HEK293 (cell line): ENCODE measurements around the gene EPO.
A peak's percentile ranks its signal among the peaks of the same experiment; 100 is the strongest.

Source experiments
- CTCF ChIA-PET: fragments of 350-600 bp; formaldehyde crosslinking; extraction: SDS; loops from one replicate; lab custom pipeline; 2021; ENCODE audit warnings: antibody characterized with exemption; lab: Yijun Ruan, JAX
- POLR2A ChIA-PET: fragments of 300-600 bp; formaldehyde crosslinking; extraction: SDS; loops from one replicate; lab custom pipeline; 2020; ENCODE audit warnings: antibody characterized with exemption, inconsistent platforms; lab: Yijun Ruan, JAX
- H3K27ac ChIP-seq: fragments of 200-500 bp; sonication (Bioruptor generic); 2 replicates; pipeline ENCODE4 v1.5.1; 2014; ENCODE audit warnings: low read depth, low read length, control low read depth, inconsistent platforms; ENCODE audit errors: extremely low read depth
- H3K36me3 ChIP-seq, 2 experiments: fragments of 200-500 bp in 1 of 2; sonication (Bioruptor generic) in 1 of 2; 1 replicate in 1 of 2; 2 replicates in 1 of 2; pipeline ENCODE4 v1.5.1; 2014 to 2017; ENCODE audit warnings: inconsistent platforms in 2 of 2, low read length in 2 of 2; ENCODE audit not compliant: control insufficient read depth in 2 of 2, insufficient read depth in 1 of 2
- H3K4me1 ChIP-seq: fragments of 200-500 bp; sonication (Bioruptor generic); 2 replicates; pipeline ENCODE4 v1.5.1; 2014; ENCODE audit warnings: mild to moderate bottlenecking, low read length, inconsistent platforms; ENCODE audit not compliant: control insufficient read depth, insufficient read depth
- H3K4me3 ChIP-seq: 2 replicates; pipeline ENCODE4 v1.5.1; 2011; ENCODE audit warnings: low read depth, mild to moderate bottlenecking, control low read depth, low read length, moderate library complexity
- H3K9me3 ChIP-seq: fragments of 200-500 bp; sonication (Bioruptor generic); 2 replicates; pipeline ENCODE4 v1.5.1; 2014; ENCODE audit warnings: low read depth, low read length, inconsistent platforms; ENCODE audit not compliant: control insufficient read depth, insufficient read depth
- GLI4 ChIP-seq: fragments of 450-650 bp; formaldehyde crosslinking; IDR thresholded peaks from 2 replicates; pipeline ENCODE4 v1.5.1; 2016; ENCODE audit warnings: missing biosample characterization, missing genetic modification characterization
- HOXA7 ChIP-seq: sonication (generic); formaldehyde crosslinking; IDR thresholded peaks from 2 replicates; pipeline ENCODE4 v1.8.1; 2022; ENCODE audit warnings: missing genetic modification reagents, borderline replicate concordance
- IKZF3 ChIP-seq: fragments of 450-650 bp; IDR thresholded peaks from 2 replicates; pipeline ENCODE4 v1.5.0; 2018; ENCODE audit warnings: missing biosample characterization, mild to moderate bottlenecking, missing genetic modification characterization, moderate library complexity
- KLF8 ChIP-seq: fragments of 450-650 bp; formaldehyde crosslinking; IDR thresholded peaks from 2 replicates; pipeline ENCODE4 v1.5.1; 2016; ENCODE audit warnings: missing biosample characterization, missing genetic modification characterization
- KLF9 ChIP-seq: fragments of 450-650 bp; formaldehyde crosslinking; IDR thresholded peaks from 2 replicates; pipeline ENCODE4 v1.5.1; 2016; ENCODE audit warnings: missing biosample characterization, missing genetic modification characterization, low read depth
- MZF1 ChIP-seq: fragments of 450-650 bp; formaldehyde crosslinking; IDR thresholded peaks from 2 replicates; pipeline ENCODE4 v1.5.1; 2017; ENCODE audit warnings: missing biosample characterization, missing genetic modification characterization, borderline replicate concordance
- OSR2 ChIP-seq: fragments of 450-650 bp; formaldehyde crosslinking; IDR thresholded peaks from 2 replicates; pipeline ENCODE4 v1.5.1; 2016; ENCODE audit warnings: missing biosample characterization, missing genetic modification characterization
- SP2 ChIP-seq: fragments of 450-650 bp; formaldehyde crosslinking; IDR thresholded peaks from 2 replicates; pipeline ENCODE4 v1.5.1; 2016; ENCODE audit warnings: missing biosample characterization, missing genetic modification characterization
- SP7 ChIP-seq: fragments of 450-650 bp; formaldehyde crosslinking; IDR thresholded peaks from 2 replicates; pipeline ENCODE4 v1.5.1; 2016; ENCODE audit warnings: missing biosample characterization, missing genetic modification characterization
- TCF7L2 ChIP-seq: IDR thresholded peaks from 2 replicates; pipeline ENCODE4 v1.6.1; 2011; ENCODE audit warnings: low read depth, mild to moderate bottlenecking, inconsistent platforms, low read length, moderate library complexity, borderline replicate concordance
- ZBTB48 ChIP-seq: fragments of 450-650 bp; formaldehyde crosslinking; IDR thresholded peaks from 2 replicates; pipeline ENCODE4 v1.5.1; 2016; ENCODE audit warnings: missing biosample characterization, missing genetic modification characterization
- ZBTB7A ChIP-seq: fragments of 450-650 bp; formaldehyde crosslinking; IDR thresholded peaks from 2 replicates; pipeline ENCODE4 v1.5.1; 2016; ENCODE audit warnings: low read depth, missing biosample characterization, missing genetic modification characterization
- ZNF114 ChIP-seq: fragments of 450-650 bp; formaldehyde crosslinking; IDR thresholded peaks from 2 replicates; pipeline ENCODE4 v1.5.0; 2017; ENCODE audit warnings: missing biosample characterization, missing genetic modification characterization
- ZNF132 ChIP-seq: fragments of 450-650 bp; formaldehyde crosslinking; IDR thresholded peaks from 2 replicates; pipeline ENCODE4 v1.5.1; 2017; ENCODE audit warnings: missing biosample characterization, missing genetic modification characterization, borderline replicate concordance
- ZNF157 ChIP-seq: fragments of 450-650 bp; formaldehyde crosslinking; IDR thresholded peaks from 2 replicates; pipeline ENCODE4 v1.5.1; 2016; ENCODE audit warnings: missing biosample characterization, missing genetic modification characterization
- ZNF211 ChIP-seq: fragments of 450-650 bp; formaldehyde crosslinking; IDR thresholded peaks from 2 replicates; pipeline ENCODE4 v1.5.1; 2016; ENCODE audit warnings: low read depth, missing biosample characterization, missing genetic modification characterization
- ZNF324 ChIP-seq: fragments of 450-650 bp; formaldehyde crosslinking; IDR thresholded peaks from 2 replicates; pipeline ENCODE4 v1.5.1; 2016; ENCODE audit warnings: missing biosample characterization, missing genetic modification characterization
- ZNF404 ChIP-seq: fragments of 450-650 bp; formaldehyde crosslinking; IDR thresholded peaks from 2 replicates; pipeline ENCODE4 v1.5.1; 2017; ENCODE audit warnings: missing biosample characterization, missing genetic modification characterization
- ZNF514 ChIP-seq: fragments of 450-650 bp; formaldehyde crosslinking; IDR thresholded peaks from 2 replicates; pipeline ENCODE4 v1.5.1; 2016; ENCODE audit warnings: missing biosample characterization, missing genetic modification characterization
- ZNF600 ChIP-seq: fragments of 450-650 bp; formaldehyde crosslinking; IDR thresholded peaks from 2 replicates; pipeline ENCODE4 v1.5.1; 2016; ENCODE audit warnings: missing biosample characterization, missing genetic modification characterization
- ZNF610 ChIP-seq: fragments of 450-650 bp; formaldehyde crosslinking; IDR thresholded peaks from 2 replicates; pipeline ENCODE4 v1.5.1; 2016; ENCODE audit warnings: missing biosample characterization, missing genetic modification characterization, borderline replicate concordance
- ZNF624 ChIP-seq: fragments of 450-650 bp; formaldehyde crosslinking; IDR thresholded peaks from 2 replicates; pipeline ENCODE4 v1.5.1; 2017; ENCODE audit warnings: missing biosample characterization, missing genetic modification characterization
- ZNF658 ChIP-seq: fragments of 450-650 bp; formaldehyde crosslinking; IDR thresholded peaks from 2 replicates; pipeline ENCODE4; 2016; ENCODE audit warnings: missing biosample characterization, missing genetic modification characterization
- ZNF660 ChIP-seq: fragments of 450-650 bp; IDR thresholded peaks from 2 replicates; pipeline ENCODE4 v1.5.1; 2018; ENCODE audit warnings: missing biosample characterization, mild to moderate bottlenecking, missing genetic modification characterization
- ZSCAN16 ChIP-seq: fragments of 450-650 bp; formaldehyde crosslinking; IDR thresholded peaks from 2 replicates; pipeline ENCODE4 v1.5.1; 2016; ENCODE audit warnings: missing biosample characterization, missing genetic modification characterization
- TF ChIP-seq, protein P1 (sequence below): fragments of 450-650 bp; formaldehyde crosslinking; IDR thresholded peaks from 2 replicates; pipeline ENCODE4 v1.5.1; 2016; ENCODE audit warnings: missing biosample characterization, missing genetic modification characterization
- TF ChIP-seq, protein P2 (sequence below): fragments of 450-650 bp; formaldehyde crosslinking; IDR thresholded peaks from 2 replicates; pipeline ENCODE4 v1.5.1; 2016; ENCODE audit warnings: missing biosample characterization, missing genetic modification characterization
- TF ChIP-seq, protein P3 (sequence below): fragments of 450-650 bp; formaldehyde crosslinking; IDR thresholded peaks from 2 replicates; pipeline ENCODE4 v1.5.1; 2016; ENCODE audit warnings: missing biosample characterization, missing genetic modification characterization
- TF ChIP-seq, protein P4 (sequence below): fragments of 450-650 bp; formaldehyde crosslinking; IDR thresholded peaks from 2 replicates; pipeline ENCODE4 v1.5.1; 2016; ENCODE audit warnings: missing biosample characterization, missing genetic modification characterization

EPO gene

DNA sequence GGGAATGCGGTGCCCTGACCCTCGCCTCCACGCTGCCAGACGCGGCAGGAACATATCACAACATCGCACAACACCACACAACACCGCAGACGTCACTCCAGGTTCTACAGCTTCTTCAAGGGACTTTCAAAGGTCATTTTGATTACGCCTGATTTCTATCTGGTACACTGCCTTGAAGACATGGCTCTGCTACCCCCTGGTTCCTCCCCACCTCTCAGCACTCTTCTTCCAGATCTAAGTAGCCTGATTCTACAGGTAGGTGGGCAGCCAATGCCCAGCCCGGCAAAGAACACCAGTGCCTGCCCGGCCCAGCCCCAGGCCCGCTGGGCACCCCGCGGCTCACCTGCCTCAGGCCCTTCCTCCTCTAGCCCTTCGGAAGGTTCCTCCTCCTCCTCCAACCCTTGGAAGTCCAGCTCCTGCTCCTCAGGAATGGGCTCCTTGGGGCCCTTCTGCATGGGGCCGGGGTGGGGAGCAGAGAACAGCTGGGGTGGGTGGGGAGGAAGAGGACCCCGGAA, 34.6 kb upstream of the EPO start:
- TF ChIP-seq TCF7L2 (no peak), ZNF324 (no peak), ZNF157 (tag by site-specific recombination) (no peak), ZNF660 (tag by site-specific recombination) (no peak), ZNF624 (tag by site-specific recombination) (no peak), ZNF658 (no peak), KLF8 (tag by site-specific recombination) (no peak), KLF9 (tag by site-specific recombination) (no peak), SP7 (tag by site-specific recombination) (no peak), HOXA7 (CRISPR knock-in tag) (no peak), IKZF3 (no peak), ZNF404 (tag by site-specific recombination) (no peak)
- CTCF ChIA-PET: interaction anchor here (0.6 kb wide), 1 partner anchor 10 kb away, joined by 4 read pairs; no protein-coding TSS in a partner anchor
- Histone ChIP-seq H3K4me3 (no peak overlapping the region), H3K36me3 (peaks cover 0 to 86% of the 10 kb centered on the region in 2 experiments; a peak in 2 of 3 replicates), H3K9me3 (no peaks in the 10 kb centered on the region), H3K4me1 (no peaks in the 10 kb centered on the region; the same call in 1 of the 2 replicates), H3K27ac (no peak overlapping the region)
- POLR2A ChIA-PET: interaction anchor here (1.2 kb wide), 1 partner anchor 20 kb away, joined by 3 read pairs; the partner anchor contains the start of gene POP7

DNA sequence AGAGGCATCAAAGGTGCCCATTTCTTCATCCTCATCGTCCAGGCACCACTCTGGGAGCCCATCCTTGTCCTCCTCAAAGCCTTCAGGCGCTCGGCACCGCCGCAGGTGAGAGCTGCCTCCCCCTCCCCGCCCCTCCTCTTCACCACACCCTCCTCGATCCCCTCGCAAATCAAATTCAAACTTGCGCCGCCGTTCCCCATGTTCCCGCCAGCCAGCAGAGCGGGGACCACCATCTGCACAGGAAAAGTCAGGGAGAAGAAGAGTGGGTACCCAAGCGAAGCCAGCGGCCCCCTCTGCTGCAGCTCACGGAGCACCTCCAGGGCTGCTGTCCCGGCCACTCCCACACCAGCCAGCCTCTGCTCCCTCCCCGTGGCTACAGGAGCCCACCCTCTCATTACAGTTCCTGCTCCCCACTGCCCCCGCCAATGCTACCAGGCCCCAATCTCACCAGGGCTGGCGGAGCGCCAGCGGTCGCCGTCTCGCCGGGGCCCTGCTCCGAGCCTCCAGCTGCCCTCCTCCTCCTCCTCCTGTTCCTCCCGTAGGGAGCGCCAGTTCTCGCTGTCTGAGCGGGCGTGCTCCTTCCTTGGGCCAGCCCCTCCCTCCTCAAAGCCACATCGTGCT, 34.0 kb upstream of the EPO start:
- Histone ChIP-seq H3K27ac (no peak overlapping the region), H3K4me3 (no peak overlapping the region)
- CTCF ChIA-PET: interaction anchor here (0.6 kb wide), 2 partner anchors 10 to 530 kb away, joined by 4 read pairs; no protein-coding TSS in a partner anchor

DNA sequence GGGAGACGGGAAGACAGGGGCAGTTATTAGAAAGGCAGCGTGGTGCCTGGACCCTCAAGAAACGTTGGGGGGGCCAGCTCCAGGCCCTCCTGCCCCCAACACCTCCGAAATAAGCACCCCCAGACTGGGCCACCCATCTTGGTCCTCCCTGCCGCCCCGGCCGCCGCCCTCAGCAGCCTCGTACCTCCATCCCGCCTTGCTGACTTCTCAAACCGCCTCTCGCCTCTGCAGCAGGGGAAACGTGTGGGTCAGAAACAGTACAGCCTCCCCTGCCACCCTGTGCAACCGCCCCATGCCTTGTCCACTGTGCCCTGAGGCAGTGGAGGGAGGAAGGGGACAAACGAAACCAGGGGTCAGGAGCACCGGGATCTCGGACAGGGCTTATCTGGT, 33.5 kb upstream of the EPO start:
- H3K36me3 ChIP-seq: peaks cover 0 to 83% of the 10 kb centered on the region in 2 experiments; a peak in 2 of 3 replicates
- CTCF ChIA-PET: interaction anchor here (0.6 kb wide), 1 partner anchor 530 kb away, joined by 4 read pairs; no protein-coding TSS in a partner anchor
- no peaks in the 10 kb centered on the region for H3K4me1 ChIP-seq
- no peak overlapping the region for H3K4me3 ChIP-seq
- H3K9me3 ChIP-seq: no peaks in the 10 kb centered on the region
- POLR2A ChIA-PET: no interaction called here
- H3K27ac ChIP-seq: no peak overlapping the region
- TF ChIP-seq, protein P1, sequence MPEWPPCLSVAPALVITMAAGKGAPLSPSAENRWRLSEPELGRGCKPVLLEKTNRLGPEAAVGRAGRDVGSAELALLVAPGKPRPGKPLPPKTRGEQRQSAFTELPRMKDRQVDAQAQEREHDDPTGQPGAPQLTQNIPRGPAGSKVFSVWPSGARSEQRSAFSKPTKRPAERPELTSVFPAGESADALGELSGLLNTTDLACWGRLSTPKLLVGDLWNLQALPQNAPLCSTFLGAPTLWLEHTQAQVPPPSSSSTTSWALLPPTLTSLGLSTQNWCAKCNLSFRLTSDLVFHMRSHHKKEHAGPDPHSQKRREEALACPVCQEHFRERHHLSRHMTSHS: no peak
- TF ChIP-seq, protein P2, sequence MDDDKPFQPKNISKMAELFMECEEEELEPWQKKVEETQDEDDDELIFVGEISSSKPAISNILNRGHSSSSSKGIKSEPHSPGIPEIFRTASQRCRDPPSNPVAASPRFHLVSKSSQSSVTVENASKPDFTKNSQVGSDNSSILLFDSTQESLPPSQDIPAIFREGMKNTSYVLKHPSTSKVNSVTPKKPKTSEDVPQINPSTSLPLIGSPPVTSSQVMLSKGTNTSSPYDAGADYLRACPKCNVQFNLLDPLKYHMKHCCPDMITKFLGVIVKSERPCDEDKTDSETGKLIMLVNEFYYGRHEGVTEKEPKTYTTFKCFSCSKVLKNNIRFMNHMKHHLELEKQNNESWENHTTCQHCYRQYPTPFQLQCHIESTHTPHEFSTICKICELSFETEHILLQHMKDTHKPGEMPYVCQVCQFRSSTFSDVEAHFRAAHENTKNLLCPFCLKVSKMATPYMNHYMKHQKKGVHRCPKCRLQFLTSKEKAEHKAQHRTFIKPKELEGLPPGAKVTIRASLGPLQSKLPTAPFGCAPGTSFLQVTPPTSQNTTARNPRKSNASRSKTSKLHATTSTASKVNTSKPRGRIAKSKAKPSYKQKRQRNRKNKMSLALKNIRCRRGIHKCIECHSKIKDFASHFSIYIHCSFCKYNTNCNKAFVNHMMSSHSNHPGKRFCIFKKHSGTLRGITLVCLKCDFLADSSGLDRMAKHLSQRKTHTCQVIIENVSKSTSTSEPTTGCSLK: no peak
- TF ChIP-seq ZBTB7A (tag by site-specific recombination) (no peak), ZBTB48 (no peak), ZSCAN16 (tag by site-specific recombination) (no peak), OSR2 (no peak), ZNF114 (tag by site-specific recombination) (no peak), ZNF514 (no peak), ZNF610 (tag by site-specific recombination) (no peak)
- TF ChIP-seq, protein P3, sequence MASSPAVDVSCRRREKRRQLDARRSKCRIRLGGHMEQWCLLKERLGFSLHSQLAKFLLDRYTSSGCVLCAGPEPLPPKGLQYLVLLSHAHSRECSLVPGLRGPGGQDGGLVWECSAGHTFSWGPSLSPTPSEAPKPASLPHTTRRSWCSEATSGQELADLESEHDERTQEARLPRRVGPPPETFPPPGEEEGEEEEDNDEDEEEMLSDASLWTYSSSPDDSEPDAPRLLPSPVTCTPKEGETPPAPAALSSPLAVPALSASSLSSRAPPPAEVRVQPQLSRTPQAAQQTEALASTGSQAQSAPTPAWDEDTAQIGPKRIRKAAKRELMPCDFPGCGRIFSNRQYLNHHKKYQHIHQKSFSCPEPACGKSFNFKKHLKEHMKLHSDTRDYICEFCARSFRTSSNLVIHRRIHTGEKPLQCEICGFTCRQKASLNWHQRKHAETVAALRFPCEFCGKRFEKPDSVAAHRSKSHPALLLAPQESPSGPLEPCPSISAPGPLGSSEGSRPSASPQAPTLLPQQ (tag by site-specific recombination): no peak

More for the DNA sequence above, 34.0 kb upstream of the EPO start:
- Histone ChIP-seq H3K4me1 (no peaks in the 10 kb centered on the region), H3K9me3 (no peaks in the 10 kb centered on the region)
- no peak for TF ChIP-seq GLI4 (tag by site-specific recombination)
- peak; percentile 53; the same call in 1 of the 2 replicates for TF ChIP-seq ZNF600 (tag by site-specific recombination)
- TF ChIP-seq ZNF211 (tag by site-specific recombination): no peak
- no peak for TF ChIP-seq MZF1
- TF ChIP-seq, protein P4, sequence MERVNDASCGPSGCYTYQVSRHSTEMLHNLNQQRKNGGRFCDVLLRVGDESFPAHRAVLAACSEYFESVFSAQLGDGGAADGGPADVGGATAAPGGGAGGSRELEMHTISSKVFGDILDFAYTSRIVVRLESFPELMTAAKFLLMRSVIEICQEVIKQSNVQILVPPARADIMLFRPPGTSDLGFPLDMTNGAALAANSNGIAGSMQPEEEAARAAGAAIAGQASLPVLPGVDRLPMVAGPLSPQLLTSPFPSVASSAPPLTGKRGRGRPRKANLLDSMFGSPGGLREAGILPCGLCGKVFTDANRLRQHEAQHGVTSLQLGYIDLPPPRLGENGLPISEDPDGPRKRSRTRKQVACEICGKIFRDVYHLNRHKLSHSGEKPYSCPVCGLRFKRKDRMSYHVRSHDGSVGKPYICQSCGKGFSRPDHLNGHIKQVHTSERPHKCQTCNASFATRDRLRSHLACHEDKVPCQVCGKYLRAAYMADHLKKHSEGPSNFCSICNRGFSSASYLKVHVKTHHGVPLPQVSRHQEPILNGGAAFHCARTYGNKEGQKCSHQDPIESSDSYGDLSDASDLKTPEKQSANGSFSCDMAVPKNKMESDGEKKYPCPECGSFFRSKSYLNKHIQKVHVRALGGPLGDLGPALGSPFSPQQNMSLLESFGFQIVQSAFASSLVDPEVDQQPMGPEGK (tag by site-specific recombination): 0 out of 2 replicates have a peak, but pooled peaks have one; percentile 44
- TF ChIP-seq SP2: 0 out of 2 replicates have a peak, but pooled peaks have one; percentile 12
- TF ChIP-seq ZNF132 (tag by site-specific recombination): no peak
- TF ChIP-seq, all 188 proteins: peak for 3
- POLR2A ChIA-PET: no interaction called here
- H3K36me3 ChIP-seq: peaks cover 0 to 88% of the 10 kb centered on the region in 2 experiments; a peak in 2 of 3 replicates
